ENCODE data around the gene KRT85.

GRCh38 chr12:52360106-52360662 lies 7.1 kb downstream of the KRT85 start:
- TF ChIP-seq CTCF (conservative IDR thresholded peaks at IDR 0.05; ENCODE audit: low read depth, low read length) (no peak), EZH2 (IDR thresholded peaks at IDR 0.05; ENCODE audit: borderline replicate concordance, low read depth, low read length, poor library complexity, severe bottlenecking) (no peak)

All from A673 (cell line).